Left ventricle myocardium inferior (tissue), 1 donor: ENCODE results near the gene PDCD6IP. TPM values are rescaled to one million over a fixed set of nuclear protein-coding genes. Genes with fewer than 3 reads are reported as not detected.

Experiments used
- DNase-seq: peaks from one replicate; pipeline ENCODE4 v3.0.0-alpha.2; 2020
- H3K27ac ChIP-seq: fragments of 200-600 bp; replicated peaks from 2 replicates; pipeline ENCODE4 v1.8.0; 2021
- H3K27me3 ChIP-seq: fragments of 200-600 bp; 2 replicates; pipeline ENCODE4 v1.8.0; 2021; ENCODE audit warnings: low read depth
- H3K36me3 ChIP-seq: fragments of 200-600 bp; 2 replicates; pipeline ENCODE4 v1.8.0; 2021
- H3K4me1 ChIP-seq: fragments of 200-600 bp; 2 replicates; pipeline ENCODE4 v1.8.0; 2021
- H3K4me3 ChIP-seq: fragments of 200-600 bp; 2 replicates; pipeline ENCODE4 v1.8.0; 2021; ENCODE audit warnings: mild to moderate bottlenecking, moderate library complexity
- H3K9me3 ChIP-seq: fragments of 200-600 bp; replicated peaks from 2 replicates; pipeline ENCODE4 v1.8.0; 2021
- intact Hi-C: fragments of 100-400 bp; cut with micrococcal nuclease; formaldehyde crosslinking; loops from one replicate; pipeline ENCODE4 v1.11.0; 2022
- total RNA-seq: library from RNA; stranded (reverse); fragmentation: NEBNext Ultra II Directional; extraction: Animal tissue kit (Norgen Biotek cat#: 25700); gene quantifications from one replicate; pipeline ENCODE4 v1.2.1, GENCODE V29; 2021
- TF ChIP-seq, protein P1 (sequence below): fragments of 200-600 bp; IDR thresholded peaks from 2 replicates; pipeline ENCODE4 v1.8.0; 2021; ENCODE audit warnings: antibody characterized with exemption, mild to moderate bottlenecking, borderline replicate concordance
- donor health status: DM: no; HTN: yes; CAD: no; lungs with severe emphysema.

The PDCD6IP gene
- total RNA-seq, 1 donor from 2014 or later: 129 TPM

DNA sequence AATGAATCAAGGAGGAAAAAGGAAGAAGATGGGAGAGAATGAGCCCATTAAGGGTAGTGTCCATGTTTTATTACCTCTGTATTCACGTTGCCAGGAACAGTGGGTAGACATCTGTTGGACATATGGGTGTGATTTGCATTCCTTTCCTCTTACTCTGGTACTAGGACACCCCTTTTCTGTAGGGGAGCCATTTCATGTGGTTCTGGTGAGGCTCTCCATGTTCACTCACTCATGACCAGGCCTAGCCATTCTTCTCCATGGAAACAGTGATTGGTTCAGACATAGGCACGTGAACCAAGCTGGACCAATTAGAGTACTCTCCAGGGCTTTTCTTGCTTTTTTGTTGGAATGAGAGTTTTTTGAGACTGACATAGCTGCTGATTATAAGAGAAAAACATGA lies 39.6 kb upstream of the PDCD6IP start:
- TF ChIP-seq, protein P1, sequence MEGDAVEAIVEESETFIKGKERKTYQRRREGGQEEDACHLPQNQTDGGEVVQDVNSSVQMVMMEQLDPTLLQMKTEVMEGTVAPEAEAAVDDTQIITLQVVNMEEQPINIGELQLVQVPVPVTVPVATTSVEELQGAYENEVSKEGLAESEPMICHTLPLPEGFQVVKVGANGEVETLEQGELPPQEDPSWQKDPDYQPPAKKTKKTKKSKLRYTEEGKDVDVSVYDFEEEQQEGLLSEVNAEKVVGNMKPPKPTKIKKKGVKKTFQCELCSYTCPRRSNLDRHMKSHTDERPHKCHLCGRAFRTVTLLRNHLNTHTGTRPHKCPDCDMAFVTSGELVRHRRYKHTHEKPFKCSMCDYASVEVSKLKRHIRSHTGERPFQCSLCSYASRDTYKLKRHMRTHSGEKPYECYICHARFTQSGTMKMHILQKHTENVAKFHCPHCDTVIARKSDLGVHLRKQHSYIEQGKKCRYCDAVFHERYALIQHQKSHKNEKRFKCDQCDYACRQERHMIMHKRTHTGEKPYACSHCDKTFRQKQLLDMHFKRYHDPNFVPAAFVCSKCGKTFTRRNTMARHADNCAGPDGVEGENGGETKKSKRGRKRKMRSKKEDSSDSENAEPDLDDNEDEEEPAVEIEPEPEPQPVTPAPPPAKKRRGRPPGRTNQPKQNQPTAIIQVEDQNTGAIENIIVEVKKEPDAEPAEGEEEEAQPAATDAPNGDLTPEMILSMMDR: no peak
- Histone ChIP-seq H3K4me3 (no peak overlapping the region), H3K27me3 (no peaks in the 10 kb centered on the region), H3K4me1 (no peaks in the 10 kb centered on the region), H3K9me3 (peaks cover 14% of the 10 kb centered on the region), H3K27ac (no peak overlapping the region), H3K36me3 (no peaks in the 10 kb centered on the region)
- no peak for DNase-seq
- intact Hi-C loops: no loop called here

DNA sequence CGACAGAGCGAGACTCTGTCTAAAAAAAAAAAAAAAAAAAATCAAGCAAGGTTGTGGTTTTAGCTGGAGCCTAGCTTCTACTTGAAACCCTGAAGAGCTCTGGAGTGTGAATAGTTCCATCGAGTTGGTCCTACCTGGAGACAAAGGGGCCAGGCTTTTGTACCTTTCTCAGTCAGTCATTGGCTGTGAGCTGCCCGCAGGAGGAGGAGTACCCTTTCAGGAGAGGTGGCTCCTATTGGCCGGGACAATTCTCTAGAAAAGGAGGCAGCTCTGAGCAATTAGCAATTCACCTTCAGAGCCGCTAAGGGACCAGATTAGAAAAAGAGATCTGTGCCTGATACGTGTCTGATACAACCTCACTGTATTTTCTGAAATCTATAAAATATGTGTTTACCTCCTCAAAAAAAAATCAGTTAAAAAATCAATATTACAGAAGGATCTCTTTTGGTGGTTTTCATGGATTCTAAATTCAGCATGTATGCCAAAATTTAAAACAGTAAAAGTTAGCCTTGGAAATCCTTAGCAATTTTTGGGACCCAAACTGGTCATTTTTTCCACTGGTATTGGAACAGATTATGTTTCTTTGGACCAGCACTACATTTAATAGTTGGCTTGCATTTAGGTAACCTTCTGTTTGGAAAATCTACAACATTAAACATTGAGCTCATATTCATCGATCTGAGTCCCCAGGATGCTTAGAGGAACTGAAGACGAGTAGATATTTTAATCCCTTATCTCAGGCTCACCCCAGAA lies 29.7 kb upstream of the PDCD6IP start:
- Histone ChIP-seq H3K27ac (no peak overlapping the region), H3K4me3 (no peak overlapping the region), H3K27me3 (no peaks in the 10 kb centered on the region), H3K4me1 (no peaks in the 10 kb centered on the region), H3K9me3 (no peaks in the 10 kb centered on the region), H3K36me3 (no peaks in the 10 kb centered on the region)
- no peak for DNase-seq
- TF ChIP-seq, protein P1: no peak
- intact Hi-C loops: no loop called here

DNA sequence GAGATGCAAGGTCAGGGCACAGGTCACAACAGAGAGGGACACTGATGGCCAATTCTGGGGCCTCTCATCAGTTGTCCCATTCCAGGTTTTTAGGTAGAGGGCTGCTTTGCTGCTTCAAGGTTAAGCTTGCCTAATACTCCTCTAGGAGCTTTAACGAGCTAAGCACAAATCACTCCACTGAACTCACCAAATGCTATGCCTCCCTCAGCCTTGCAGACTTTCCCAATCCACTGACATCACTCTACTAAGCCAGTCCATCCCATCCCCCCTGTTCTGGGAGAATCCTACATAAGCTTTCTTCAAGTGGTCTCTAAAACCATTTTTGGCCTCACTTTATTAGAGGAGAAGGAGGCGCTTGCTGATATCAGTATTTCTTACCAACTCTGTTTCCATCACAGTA lies 24.8 kb upstream of the PDCD6IP start:
- Histone ChIP-seq H3K27ac (no peak overlapping the region), H3K4me1 (no peaks in the 10 kb centered on the region), H3K4me3 (no peak overlapping the region), H3K36me3 (no peaks in the 10 kb centered on the region), H3K27me3 (no peaks in the 10 kb centered on the region), H3K9me3 (no peaks in the 10 kb centered on the region)
- intact Hi-C loops: no loop called here
- TF ChIP-seq, protein P1: no peak
- DNase-seq: no peak

DNA sequence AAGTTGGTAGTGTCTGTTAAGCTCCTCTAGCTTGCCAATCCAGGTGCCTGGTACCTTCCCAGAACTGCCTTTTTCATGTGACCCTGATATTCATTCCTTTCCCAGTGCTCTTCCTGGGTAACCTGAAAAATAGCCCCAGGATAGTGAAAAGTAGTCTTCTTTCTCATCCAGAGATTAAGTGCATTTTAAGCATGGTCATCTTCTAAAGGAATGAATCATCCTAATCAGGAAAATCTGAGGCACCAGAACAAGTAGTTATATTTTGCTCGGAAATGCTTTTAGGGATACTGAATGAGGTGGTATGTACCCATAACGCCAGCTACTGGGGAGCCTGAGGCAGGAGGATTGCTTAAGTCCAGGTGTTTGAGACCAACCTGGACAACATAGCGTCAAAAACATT lies 23.1 kb upstream of the PDCD6IP start:
- H3K4me1 ChIP-seq: no peaks in the 10 kb centered on the region
- H3K9me3 ChIP-seq: no peaks in the 10 kb centered on the region
- TF ChIP-seq, protein P1: no peak
- no peak overlapping the region for H3K27ac ChIP-seq
- no peak for DNase-seq
- no peak overlapping the region for H3K4me3 ChIP-seq
- intact Hi-C loops: no loop called here
- H3K36me3 ChIP-seq: no peaks in the 10 kb centered on the region
- no peaks in the 10 kb centered on the region for H3K27me3 ChIP-seq

DNA sequence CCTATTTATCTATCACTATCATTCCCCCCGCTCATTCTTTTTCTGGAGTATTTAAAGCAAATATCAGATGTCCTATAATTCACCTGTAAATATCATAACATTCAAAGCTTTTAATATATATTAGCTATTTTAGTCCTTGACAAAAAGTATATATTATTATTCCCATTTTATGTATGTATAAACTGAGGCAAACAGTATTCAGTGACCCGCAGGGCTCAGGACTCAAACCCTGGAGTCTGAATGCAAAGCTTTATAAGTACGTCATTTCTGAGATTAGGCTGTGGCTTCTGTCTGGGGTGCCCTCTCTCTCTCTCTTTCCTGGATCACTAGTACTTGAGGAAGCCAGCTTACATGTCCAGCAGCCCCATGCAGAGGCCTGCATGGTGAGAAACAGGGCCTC lies 20.4 kb upstream of the PDCD6IP start:
- H3K27me3 ChIP-seq: no peaks in the 10 kb centered on the region
- DNase-seq: no peak
- no peaks in the 10 kb centered on the region for H3K9me3 ChIP-seq
- intact Hi-C loops: no loop called here
- no peak overlapping the region for H3K4me3 ChIP-seq
- no peaks in the 10 kb centered on the region for H3K4me1 ChIP-seq
- H3K27ac ChIP-seq: no peak overlapping the region
- TF ChIP-seq, protein P1: no peak
- no peaks in the 10 kb centered on the region for H3K36me3 ChIP-seq
